ENCODE results near the gene ACTN4.

DNA sequence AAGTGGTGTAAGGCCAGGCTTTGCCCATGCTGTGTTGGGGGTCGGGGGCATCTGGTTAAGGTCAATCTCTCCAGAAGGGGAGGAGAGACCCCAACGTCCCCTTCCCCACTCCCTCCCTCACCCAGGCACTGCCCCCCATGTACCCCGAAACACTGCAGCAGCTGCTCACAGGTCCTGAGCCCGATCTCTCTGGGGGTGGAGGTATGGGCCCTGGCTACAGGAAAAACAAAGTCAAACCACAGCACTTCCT, 86.7 kb downstream of the ACTN4 start:
- TF ChIP-seq CTCF (IDR thresholded peaks at IDR 0.05; ENCODE audit: borderline replicate concordance, extremely low read depth, low read length, poor library complexity, severe bottlenecking) (no peak), EZH2 (IDR thresholded peaks at IDR 0.05; ENCODE audit: borderline replicate concordance, low read depth, low read length, severe bottlenecking) (no peak)

All from DND-41 (cell line).